Measurements from ENCODE around the gene NTHL1. TPM values are rescaled to one million over a fixed set of nuclear protein-coding genes. Genes with fewer than 3 reads are reported as not detected.

The NTHL1 gene
- total RNA-seq, 2 experiments from 2014 or later: 34.3 to 37.5 TPM

DNA sequence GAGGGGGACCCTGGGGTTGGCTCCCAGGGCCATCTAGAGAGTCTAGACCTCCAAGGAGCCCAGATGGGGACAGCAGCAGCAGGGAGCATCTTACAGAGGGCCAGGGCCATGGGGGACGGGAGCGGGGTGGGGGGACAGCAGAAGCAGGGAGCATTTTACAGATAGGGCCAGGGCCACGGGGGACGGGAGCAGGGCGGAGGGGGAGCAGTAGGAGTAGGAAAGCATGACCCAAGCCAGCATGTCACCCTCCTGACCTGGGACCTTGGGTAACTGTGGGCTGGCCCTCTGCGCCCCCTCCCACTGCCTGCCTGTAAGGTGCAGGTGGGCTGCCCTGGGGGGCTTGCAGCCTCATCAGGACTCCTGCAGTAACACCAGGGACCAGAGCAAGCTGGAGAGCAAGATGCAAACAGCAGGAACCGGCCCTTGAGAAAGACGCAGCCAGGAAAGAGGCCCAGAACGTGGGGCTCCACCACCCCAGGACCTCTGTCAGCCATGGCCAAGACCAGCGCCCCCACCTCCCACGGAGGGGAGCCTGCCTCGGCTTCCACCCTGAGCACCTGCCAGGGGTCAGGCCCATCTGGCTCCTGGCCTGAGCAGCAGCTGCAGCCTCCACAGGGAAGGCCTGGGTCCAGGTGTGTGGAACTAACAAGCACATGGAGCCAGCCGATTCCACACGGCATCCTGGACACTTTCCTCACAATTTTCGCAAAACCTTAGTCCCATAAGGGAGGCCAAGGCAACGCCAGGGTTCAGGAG lies 40.4 kb downstream of the NTHL1 start:
- H3K4me1 Mint-ChIP-seq: peaks cover 45% of the 10 kb centered on the region

DNA sequence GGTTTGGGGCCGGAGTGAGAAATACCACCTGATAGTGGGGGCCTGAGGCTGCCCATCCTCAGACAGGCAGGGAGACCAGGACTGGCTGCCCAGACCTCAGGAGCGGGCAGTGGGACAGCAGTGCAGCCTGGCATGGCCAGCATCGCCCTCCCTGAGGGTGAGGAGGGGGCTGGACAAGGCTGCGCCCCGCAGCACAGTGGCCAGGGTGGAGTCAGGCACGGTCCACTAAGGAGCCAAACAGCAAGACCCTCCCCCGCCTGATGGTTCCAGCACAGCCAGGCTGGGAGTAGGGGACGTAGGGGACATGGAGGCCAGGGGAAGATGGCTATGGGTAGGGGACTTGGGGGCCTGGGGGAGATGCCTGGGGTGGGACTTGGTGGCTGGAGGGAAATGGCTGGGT lies 41.3 kb downstream of the NTHL1 start:
- Mint-ChIP-seq H3K27me3 (no peaks in the 10 kb centered on the region), H3K4me3 (no peak overlapping the region), H3K4me1 (peaks cover 45% of the 10 kb centered on the region), H3K27ac (no peak overlapping the region), H3K36me3 (peaks cover 7% of the 10 kb centered on the region), H3K9me3 (ENCODE audit: low read depth) (no peaks in the 10 kb centered on the region)
- no peak for DNase-seq
- no peak for ATAC-seq
- CTCF ChIA-PET: interaction anchor here (1.7 kb wide), 1 partner anchor 42 kb away, joined by 3 read pairs; the partner anchor contains the start of gene RPS2

More for the DNA sequence above, 40.4 kb downstream of the NTHL1 start:
- no peaks in the 10 kb centered on the region for H3K9me3 Mint-ChIP-seq (ENCODE audit: low read depth)
- ATAC-seq (no peak), DNase-seq (no peak)
- CTCF ChIA-PET: interaction anchor here (0.7 to 2.3 kb wide), 6 partner anchors 9 to 134 kb away, joined by 3 to 17 read pairs (median 4); no protein-coding TSS in a partner anchor
- peak overlapping the region; percentile 79 for H3K4me3 Mint-ChIP-seq
- H3K36me3 Mint-ChIP-seq: peaks cover 5% of the 10 kb centered on the region
- H3K27me3 Mint-ChIP-seq: no peaks in the 10 kb centered on the region
- H3K27ac Mint-ChIP-seq: peak overlapping the region; percentile 84

DNA sequence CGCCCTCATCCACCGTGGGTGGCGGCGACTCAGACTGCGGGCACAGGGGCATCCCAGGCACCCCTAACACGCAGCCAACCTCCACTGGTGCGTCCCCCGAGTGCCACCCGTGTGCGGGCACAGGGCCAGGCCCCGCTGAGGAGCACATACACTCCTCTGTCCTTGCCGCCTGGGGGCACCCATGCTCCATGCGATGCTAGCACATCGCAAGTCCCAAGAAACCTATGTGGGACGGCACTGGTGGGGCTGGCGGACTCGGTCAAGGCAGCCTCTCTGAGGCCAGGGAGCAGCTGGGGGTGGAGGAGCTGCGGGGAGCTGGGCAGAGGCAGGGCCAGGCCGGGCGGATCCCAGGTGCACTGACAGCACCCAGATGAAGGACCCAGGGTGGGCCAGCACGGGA lies 42.0 kb downstream of the NTHL1 start:
- Mint-ChIP-seq H3K4me1 (peaks cover 45% of the 10 kb centered on the region), H3K4me3 (no peak overlapping the region), H3K27ac (no peak overlapping the region), H3K27me3 (no peaks in the 10 kb centered on the region), H3K36me3 (peaks cover 9% of the 10 kb centered on the region), H3K9me3 (ENCODE audit: low read depth) (no peaks in the 10 kb centered on the region)
- CTCF ChIA-PET: interaction anchor here (1.2 to 3.6 kb wide), 5 partner anchors 11 to 147 kb away, joined by 3 to 42 read pairs (median 30); partner anchors contain the start of genes RPS2 and TRAF7
- no peak for DNase-seq
- ATAC-seq: no peak

DNA sequence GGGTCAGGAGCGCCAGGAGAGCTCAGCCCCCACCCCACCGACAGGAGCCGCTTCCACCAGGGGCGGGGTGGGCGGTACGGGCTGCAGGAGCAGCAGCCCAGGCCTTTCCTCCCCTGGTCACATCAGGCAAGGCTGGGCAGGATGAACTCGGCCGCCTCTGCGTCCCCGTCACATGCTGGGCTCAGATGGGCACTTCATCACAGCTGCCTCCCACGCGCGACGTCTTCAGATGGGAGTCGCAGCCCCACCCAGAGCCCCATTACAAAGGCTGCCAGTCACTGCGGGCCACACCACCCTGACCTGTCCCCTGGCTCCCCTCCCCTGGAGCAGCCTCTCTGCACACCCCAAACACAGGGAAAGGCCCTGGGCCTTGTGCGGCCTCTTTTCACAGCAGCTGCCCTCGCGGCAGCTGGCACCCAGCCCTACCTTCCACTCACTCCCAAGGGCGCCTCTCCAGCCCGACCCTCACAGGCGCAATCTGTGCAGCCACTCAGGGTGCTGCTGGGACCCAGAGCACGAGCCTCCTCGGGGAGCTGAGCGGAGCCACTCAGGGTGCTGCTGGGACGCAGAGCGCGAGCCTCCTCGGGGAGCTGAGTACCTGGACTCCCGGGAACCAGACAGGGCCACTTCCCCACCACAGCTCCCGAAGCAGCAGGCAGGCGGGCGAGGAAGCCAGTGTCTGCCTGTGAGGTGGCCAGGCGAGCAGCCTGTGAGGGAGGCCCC lies 42.7 kb downstream of the NTHL1 start:
- CTCF ChIA-PET: interaction anchor here (1.2 to 3.6 kb wide), 13 partner anchors 10 to 148 kb away, joined by 3 to 42 read pairs (median 7); partner anchors contain the start of genes GFER, NOXO1, NTHL1 and RPS2
- DNase-seq: no peak
- Mint-ChIP-seq H3K36me3 (peaks cover 9% of the 10 kb centered on the region), H3K9me3 (ENCODE audit: low read depth) (no peaks in the 10 kb centered on the region), H3K4me3 (no peak overlapping the region), H3K4me1 (peaks cover 39% of the 10 kb centered on the region), H3K27me3 (no peaks in the 10 kb centered on the region), H3K27ac (peak overlapping the region; percentile 28)
- ATAC-seq: no peak

DNA sequence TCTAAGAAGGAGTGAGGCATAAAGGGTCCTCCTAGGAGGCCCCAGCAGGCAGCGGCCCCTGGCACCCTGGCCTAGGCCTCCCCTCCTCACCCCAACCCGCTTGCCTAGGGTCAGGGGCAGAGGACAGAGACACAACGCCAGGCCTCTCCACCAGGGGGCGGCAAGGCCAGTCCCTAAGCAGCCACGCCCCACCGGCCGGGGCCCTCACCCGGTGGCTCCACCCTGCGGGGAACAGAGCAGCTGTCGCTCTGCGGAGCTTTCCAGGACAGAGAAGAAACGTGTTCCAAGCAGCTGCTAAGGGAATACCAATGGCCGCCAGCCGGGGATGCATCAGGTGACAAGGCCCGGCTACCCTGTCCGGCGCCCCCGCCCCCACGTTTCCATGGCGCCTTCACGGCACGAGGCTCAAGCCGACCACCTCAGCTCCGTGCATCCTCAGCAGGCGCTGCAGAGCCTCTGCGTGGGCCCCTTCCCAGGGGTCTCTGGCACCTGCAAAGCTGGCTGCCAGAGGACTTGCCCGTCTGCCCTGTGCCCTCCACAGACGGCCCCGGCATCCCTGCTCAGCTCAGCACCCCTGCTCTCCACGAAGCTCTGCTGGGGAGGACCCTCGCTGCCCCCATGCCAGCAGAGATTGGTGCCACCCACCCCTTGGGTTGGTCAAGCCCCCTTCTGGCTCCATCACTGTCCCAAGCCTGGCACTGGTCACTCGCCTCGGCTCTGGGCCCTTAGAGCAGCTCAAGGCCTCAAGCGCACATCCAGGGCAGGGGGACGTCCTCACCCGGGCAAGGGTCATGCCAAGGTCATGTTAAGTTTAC lies 43.6 kb downstream of the NTHL1 start:
- Mint-ChIP-seq H3K4me3 (no peak overlapping the region), H3K27me3 (no peaks in the 10 kb centered on the region), H3K4me1 (peaks cover 39% of the 10 kb centered on the region), H3K36me3 (peaks cover 9% of the 10 kb centered on the region), H3K27ac (no peak overlapping the region), H3K9me3 (ENCODE audit: low read depth) (no peaks in the 10 kb centered on the region)
- CTCF ChIA-PET: interaction anchor here (0.6 to 3.6 kb wide), 30 partner anchors 8 to 318 kb away, joined by 3 to 42 read pairs (median 6); partner anchors contain the start of genes ECI1, GFER, MLST8 and NDUFB10
- DNase-seq (peak; percentile 92), ATAC-seq (peak; percentile 92)

DNA sequence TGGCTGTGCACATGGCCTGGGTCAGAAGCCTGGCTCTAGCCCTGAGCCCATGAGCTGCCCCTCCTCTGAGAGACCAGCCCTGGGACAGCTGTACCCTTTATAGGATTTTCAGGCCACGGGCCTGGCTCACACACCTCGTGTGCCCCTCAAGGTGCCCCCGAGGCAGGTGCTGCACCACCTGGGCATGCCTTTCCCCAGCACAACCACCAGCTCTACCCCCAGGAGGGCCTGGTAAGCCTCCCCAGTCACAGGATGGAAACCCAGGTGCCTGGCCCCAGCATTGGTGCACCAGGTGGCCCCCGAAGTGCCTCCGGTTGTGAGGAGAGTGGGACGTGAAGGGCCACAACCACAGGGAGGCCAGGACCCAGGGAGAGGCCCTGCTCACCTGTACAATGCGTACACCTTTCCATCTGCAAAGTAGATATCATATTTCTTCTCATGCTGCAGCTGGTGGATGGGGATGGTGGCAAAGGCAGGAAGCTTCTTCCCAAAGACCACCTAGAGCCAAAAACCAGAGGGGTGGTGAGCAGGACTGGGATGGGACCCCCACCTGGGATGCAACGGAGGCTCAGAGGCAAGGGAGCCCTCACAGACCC lies 44.3 kb downstream of the NTHL1 start:
- Mint-ChIP-seq H3K27ac (no peak overlapping the region), H3K4me1 (peaks cover 34% of the 10 kb centered on the region), H3K36me3 (peaks cover 9% of the 10 kb centered on the region), H3K9me3 (ENCODE audit: low read depth) (no peaks in the 10 kb centered on the region), H3K4me3 (no peak overlapping the region), H3K27me3 (no peaks in the 10 kb centered on the region)
- CTCF ChIA-PET: interaction anchor here (0.6 to 3.6 kb wide), 24 partner anchors 9 to 318 kb away, joined by 3 to 42 read pairs (median 6); partner anchors contain the start of genes GFER, MAPK8IP3, MLST8 and NDUFB10
- no peak for DNase-seq
- no peak for ATAC-seq

DNA sequence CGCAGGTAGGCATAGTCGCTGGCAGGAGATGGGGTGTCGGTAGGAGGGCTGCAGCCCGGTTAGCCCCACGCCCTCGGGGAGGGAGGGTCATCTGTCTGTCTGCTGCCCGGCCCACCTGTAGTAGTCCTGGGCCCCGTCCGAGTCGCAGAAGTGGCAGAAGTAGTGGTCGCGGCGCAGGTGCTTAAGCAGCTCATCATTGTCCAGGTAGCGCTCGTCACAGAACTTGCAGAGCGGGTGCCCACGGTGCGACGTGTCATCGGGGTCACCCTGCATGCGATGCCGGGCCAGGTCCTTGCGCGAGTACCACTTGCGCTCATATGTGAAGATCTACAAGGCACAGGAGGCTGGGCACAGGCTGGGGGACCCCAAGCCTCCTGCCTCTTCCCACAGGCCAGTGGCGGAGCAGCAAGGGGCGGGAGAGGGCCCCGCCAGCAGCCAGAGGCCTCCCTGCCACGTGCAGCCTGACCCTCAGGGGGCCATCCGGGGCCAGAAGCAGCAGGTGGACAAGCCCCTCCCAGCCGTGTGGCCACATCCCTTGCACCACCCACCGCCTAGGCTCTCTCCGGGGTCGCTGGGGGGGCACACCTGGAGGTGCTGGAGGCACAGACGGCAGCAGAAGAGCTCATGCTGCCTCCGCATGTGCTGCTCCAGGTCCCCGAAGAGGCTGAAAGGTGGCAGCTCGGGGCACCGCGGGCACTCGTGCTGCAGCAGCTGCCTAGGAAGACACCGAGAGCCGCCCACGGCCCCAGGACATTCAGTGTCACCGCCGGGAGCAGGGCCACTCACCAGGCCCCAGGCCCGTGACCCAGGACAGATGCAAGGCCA lies 45.0 kb downstream of the NTHL1 start:
- peaks cover 26% of the 10 kb centered on the region for H3K4me1 Mint-ChIP-seq
- no peaks in the 10 kb centered on the region for H3K9me3 Mint-ChIP-seq (ENCODE audit: low read depth)
- no peak for ATAC-seq
- H3K4me3 Mint-ChIP-seq: no peak overlapping the region
- peaks cover 12% of the 10 kb centered on the region for H3K36me3 Mint-ChIP-seq
- no peaks in the 10 kb centered on the region for H3K27me3 Mint-ChIP-seq
- CTCF ChIA-PET: interaction anchor here (0.6 to 3.6 kb wide), 17 partner anchors 8 to 297 kb away, joined by 3 to 42 read pairs (median 6); partner anchors contain the start of genes GFER, MAPK8IP3, MLST8 and NDUFB10
- DNase-seq: no peak
- no peak overlapping the region for H3K27ac Mint-ChIP-seq

DNA sequence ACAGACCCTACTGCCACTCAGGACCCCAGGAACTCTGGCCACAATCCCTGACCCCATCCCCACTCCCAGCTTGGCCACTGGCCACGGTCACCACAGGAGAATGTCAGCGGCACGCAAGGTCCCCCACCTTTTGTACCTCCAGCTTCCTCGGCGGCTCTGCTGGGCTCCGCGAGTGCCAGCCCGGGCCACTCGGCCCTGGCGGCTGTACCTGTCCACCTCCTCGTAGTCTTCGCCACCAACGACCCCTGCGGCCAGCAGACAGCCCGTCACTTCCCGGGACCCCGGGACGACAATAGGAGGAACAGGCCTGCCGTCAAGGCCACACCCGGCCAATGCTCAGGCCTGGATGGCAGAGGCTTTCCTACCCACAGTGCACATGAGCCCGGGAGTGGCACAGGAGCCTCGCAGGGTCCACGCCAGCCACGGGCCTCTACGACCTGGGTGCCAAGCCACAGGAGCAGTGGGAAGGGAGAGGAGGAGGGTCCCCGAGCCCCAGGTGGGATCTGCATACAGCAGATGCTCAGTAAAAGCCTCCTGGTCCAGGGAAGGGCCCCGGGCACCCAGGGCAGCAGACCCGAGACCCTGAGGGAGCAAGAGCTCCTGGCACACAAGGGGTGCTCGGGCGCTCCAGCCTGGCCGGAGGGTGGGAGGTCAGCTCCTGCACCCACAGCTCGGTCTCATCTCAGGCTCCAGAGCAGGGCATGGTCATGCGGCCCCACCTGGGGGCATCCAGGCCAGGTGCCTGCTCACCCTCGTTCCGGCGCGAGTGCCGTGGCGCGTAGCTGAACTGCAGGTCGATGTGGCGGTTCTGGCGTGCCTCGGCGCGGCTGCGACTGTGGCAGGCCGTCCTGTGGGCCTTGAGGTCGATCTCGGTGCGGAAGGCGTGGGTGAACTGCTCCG lies 45.9 kb downstream of the NTHL1 start:
- Mint-ChIP-seq H3K4me1 (peaks cover 19% of the 10 kb centered on the region), H3K9me3 (ENCODE audit: low read depth) (no peaks in the 10 kb centered on the region), H3K4me3 (no peak overlapping the region), H3K27ac (no peak overlapping the region), H3K36me3 (peaks cover 15% of the 10 kb centered on the region), H3K27me3 (no peaks in the 10 kb centered on the region)
- ATAC-seq (no peak), DNase-seq (no peak)
- CTCF ChIA-PET: interaction anchor here (0.5 to 3.6 kb wide), 5 partner anchors 7 to 153 kb away, joined by 3 to 42 read pairs (median 3); partner anchors contain the start of gene GFER

DNA sequence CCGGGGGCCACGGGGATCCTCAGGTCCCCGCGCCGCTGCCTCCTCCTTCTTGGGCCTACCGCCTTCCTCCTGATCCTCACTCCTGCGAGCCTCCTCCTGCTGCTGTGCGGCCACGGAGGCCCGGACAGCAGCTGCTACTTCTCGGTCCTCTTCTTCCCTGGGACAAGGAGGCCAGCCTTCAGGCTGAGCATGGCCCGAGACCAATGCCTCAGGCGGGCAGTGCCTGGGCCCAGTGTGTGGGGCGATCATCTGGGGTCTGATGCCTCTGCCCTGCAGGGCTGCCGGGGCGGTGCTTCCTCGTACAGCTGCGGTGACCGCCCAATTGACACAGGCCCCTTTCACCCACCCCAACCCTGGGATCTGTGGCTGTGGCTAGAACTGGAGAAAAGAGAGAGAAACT lies 46.6 kb downstream of the NTHL1 start:
- DNase-seq: no peak
- Mint-ChIP-seq H3K27ac (no peak overlapping the region), H3K4me1 (peaks cover 19% of the 10 kb centered on the region), H3K27me3 (no peaks in the 10 kb centered on the region), H3K4me3 (no peak overlapping the region), H3K36me3 (peaks cover 17% of the 10 kb centered on the region), H3K9me3 (ENCODE audit: low read depth) (no peaks in the 10 kb centered on the region)
- no peak for ATAC-seq
- CTCF ChIA-PET: interaction anchor here (0.5 to 1.5 kb wide), 2 partner anchors 140 to 141 kb away, joined by 3 to 5 read pairs; no protein-coding TSS in a partner anchor

DNA sequence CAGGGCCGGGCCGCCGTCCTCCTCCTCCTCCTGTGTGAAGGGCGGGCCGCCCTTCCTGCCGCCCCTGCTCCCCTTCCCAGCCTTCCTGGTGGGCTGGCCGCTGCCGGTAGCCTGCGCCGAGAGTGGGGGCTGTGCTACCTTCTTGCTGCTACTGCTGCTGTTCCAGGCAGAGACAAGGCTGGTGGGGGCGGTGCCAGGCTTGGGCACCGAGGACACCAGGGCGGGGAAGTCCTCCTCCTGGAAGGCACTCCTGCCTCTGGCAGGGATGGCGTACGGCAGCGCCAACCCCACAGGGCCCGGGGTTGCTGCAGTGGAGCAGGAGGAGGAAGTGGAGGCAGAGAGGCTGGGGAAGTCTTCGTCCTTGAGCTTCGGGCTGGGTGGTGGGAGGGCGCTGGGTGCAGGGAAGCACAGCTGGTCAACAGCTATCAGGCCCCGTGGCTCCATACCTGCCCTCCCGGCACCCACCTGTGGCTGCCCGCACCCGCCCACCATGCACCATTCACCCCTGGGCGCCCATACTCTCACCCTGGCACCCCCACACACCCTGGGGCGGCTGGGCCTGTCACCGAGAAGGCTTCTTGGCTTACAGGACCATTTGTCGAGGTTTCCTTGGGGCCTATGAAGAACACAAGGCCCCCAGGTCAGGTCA lies 47.6 kb downstream of the NTHL1 start:
- Mint-ChIP-seq H3K4me1 (peaks cover 15% of the 10 kb centered on the region), H3K36me3 (peaks cover 20% of the 10 kb centered on the region), H3K9me3 (ENCODE audit: low read depth) (no peaks in the 10 kb centered on the region), H3K27ac (no peak overlapping the region), H3K4me3 (no peak overlapping the region), H3K27me3 (no peaks in the 10 kb centered on the region)
- no peak for ATAC-seq
- CTCF ChIA-PET: interaction anchor here (0.8 to 4.2 kb wide), 3 partner anchors 8 to 155 kb away, joined by 3 to 17 read pairs (median 5); partner anchors contain the start of gene TRAF7
- no peak for DNase-seq
